Measurements from ENCODE around the gene AFP. TPM values are rescaled to one million over a fixed set of nuclear protein-coding genes. Genes with fewer than 3 reads are reported as not detected.

The AFP gene
- total RNA-seq, 2 experiments from 2014 or later, result not detected

- Mint-ChIP-seq H3K4me3 (no peak overlapping the region), H3K36me3 (no peaks in the 10 kb centered on the region), H3K27ac (no peak overlapping the region), H3K9me3 (no peaks in the 10 kb centered on the region), H3K4me1 (no peaks in the 10 kb centered on the region), H3K27me3 (no peaks in the 10 kb centered on the region)
- DNase-seq, result no peak
These were observed 14.1 kb upstream of the AFP start for GRCh38 chr4:73421708-73422457.

GRCh38 chr4:73422458-73422752, 13.6 kb upstream of the AFP start:
- H3K36me3 Mint-ChIP-seq, result no peaks in the 10 kb centered on the region

GRCh38 chr4:73423184-73423583, 12.8 kb upstream of the AFP start:
- DNase-seq, result no peak
- H3K9me3 Mint-ChIP-seq, result no peaks in the 10 kb centered on the region
- H3K4me3 Mint-ChIP-seq, result no peak overlapping the region
- no peak overlapping the region for H3K27ac Mint-ChIP-seq
- H3K4me1 Mint-ChIP-seq, result no peaks in the 10 kb centered on the region
- H3K36me3 Mint-ChIP-seq, result no peaks in the 10 kb centered on the region
- no peaks in the 10 kb centered on the region for H3K27me3 Mint-ChIP-seq

More at GRCh38 chr4:73422458-73422752, 13.6 kb upstream of the AFP start:
- Mint-ChIP-seq H3K27me3 (no peaks in the 10 kb centered on the region), H3K4me3 (no peak overlapping the region), H3K27ac (no peak overlapping the region), H3K4me1 (no peaks in the 10 kb centered on the region), H3K9me3 (no peaks in the 10 kb centered on the region)
- no peak for DNase-seq

GRCh38 chr4:73426666-73427065, 9.4 kb upstream of the AFP start:
- Mint-ChIP-seq H3K9me3 (no peaks in the 10 kb centered on the region), H3K4me3 (no peak overlapping the region), H3K27me3 (no peaks in the 10 kb centered on the region), H3K4me1 (no peaks in the 10 kb centered on the region), H3K36me3 (no peaks in the 10 kb centered on the region), H3K27ac (no peak overlapping the region)
- no peak for DNase-seq

- Mint-ChIP-seq H3K27ac (no peak overlapping the region), H3K4me3 (no peak overlapping the region), H3K4me1 (no peaks in the 10 kb centered on the region)
These were observed 6.9 kb upstream of the AFP start for GRCh38 chr4:73429118-73429517.

GRCh38 chr4:73429826-73430587, 6.0 kb upstream of the AFP start:
- Mint-ChIP-seq H3K27me3 (peaks cover 9% of the 10 kb centered on the region), H3K4me3 (no peak overlapping the region), H3K27ac (no peak overlapping the region), H3K4me1 (no peaks in the 10 kb centered on the region), H3K36me3 (no peaks in the 10 kb centered on the region), H3K9me3 (no peaks in the 10 kb centered on the region)
- no peak for DNase-seq

More at GRCh38 chr4:73429118-73429517, 6.9 kb upstream of the AFP start:
- no peaks in the 10 kb centered on the region for H3K9me3 Mint-ChIP-seq
- peaks cover 4% of the 10 kb centered on the region for H3K27me3 Mint-ChIP-seq
- H3K36me3 Mint-ChIP-seq, result no peaks in the 10 kb centered on the region
- no peak for DNase-seq

- no peak overlapping the region for H3K4me3 Mint-ChIP-seq
- no peaks in the 10 kb centered on the region for H3K36me3 Mint-ChIP-seq
- H3K9me3 Mint-ChIP-seq, result no peaks in the 10 kb centered on the region
- no peak overlapping the region for H3K27ac Mint-ChIP-seq
- H3K27me3 Mint-ChIP-seq, result peaks cover 9% of the 10 kb centered on the region
- H3K4me1 Mint-ChIP-seq, result no peaks in the 10 kb centered on the region
- DNase-seq, result no peak
These were observed 4.2 kb upstream of the AFP start for GRCh38 chr4:73431813-73432168.

- Mint-ChIP-seq H3K27me3 (peaks cover 9% of the 10 kb centered on the region), H3K36me3 (no peaks in the 10 kb centered on the region), H3K9me3 (no peaks in the 10 kb centered on the region), H3K4me1 (no peaks in the 10 kb centered on the region), H3K27ac (no peak overlapping the region), H3K4me3 (no peak overlapping the region)
- DNase-seq, result no peak
These were observed 3.6 kb upstream of the AFP start for GRCh38 chr4:73432169-73433000.

GRCh38 chr4:73433140-73433539, 2.9 kb upstream of the AFP start:
- Mint-ChIP-seq H3K36me3 (no peaks in the 10 kb centered on the region), H3K27me3 (peaks cover 12% of the 10 kb centered on the region), H3K4me3 (no peak overlapping the region), H3K4me1 (no peaks in the 10 kb centered on the region), H3K9me3 (no peaks in the 10 kb centered on the region), H3K27ac (no peak overlapping the region)
- no peak for DNase-seq

- no peak overlapping the region for H3K27ac Mint-ChIP-seq
- H3K4me1 Mint-ChIP-seq, result no peaks in the 10 kb centered on the region
- no peak for DNase-seq
- peaks cover 15% of the 10 kb centered on the region for H3K27me3 Mint-ChIP-seq
- H3K4me3 Mint-ChIP-seq, result no peak overlapping the region
- H3K36me3 Mint-ChIP-seq, result no peaks in the 10 kb centered on the region
- no peaks in the 10 kb centered on the region for H3K9me3 Mint-ChIP-seq
These were observed 1.7 kb upstream of the AFP start for GRCh38 chr4:73434311-73434710.

GRCh38 chr4:73436674-73437557, 895 bp downstream of the AFP start:
- Mint-ChIP-seq H3K9me3 (no peaks in the 10 kb centered on the region), H3K4me3 (no peak overlapping the region), H3K27ac (no peak overlapping the region), H3K4me1 (no peaks in the 10 kb centered on the region), H3K36me3 (no peaks in the 10 kb centered on the region), H3K27me3 (peaks cover 15% of the 10 kb centered on the region)
- DNase-seq, result no peak

GRCh38 chr4:73437558-73437956, 1.5 kb downstream of the AFP start:
- Mint-ChIP-seq H3K4me1 (no peaks in the 10 kb centered on the region), H3K36me3 (no peaks in the 10 kb centered on the region), H3K9me3 (no peaks in the 10 kb centered on the region)

GRCh38 chr4:73438048-73438447, 2.0 kb downstream of the AFP start:
- no peaks in the 10 kb centered on the region for H3K36me3 Mint-ChIP-seq
- no peaks in the 10 kb centered on the region for H3K9me3 Mint-ChIP-seq
- no peak for DNase-seq
- H3K27ac Mint-ChIP-seq, result no peak overlapping the region
- H3K4me1 Mint-ChIP-seq, result no peaks in the 10 kb centered on the region
- H3K4me3 Mint-ChIP-seq, result no peak overlapping the region
- peaks cover 10% of the 10 kb centered on the region for H3K27me3 Mint-ChIP-seq

More at GRCh38 chr4:73437558-73437956, 1.5 kb downstream of the AFP start:
- DNase-seq, result no peak
- no peak overlapping the region for H3K27ac Mint-ChIP-seq
- no peak overlapping the region for H3K4me3 Mint-ChIP-seq
- peaks cover 10% of the 10 kb centered on the region for H3K27me3 Mint-ChIP-seq

GRCh38 chr4:73438582-73439215, 2.7 kb downstream of the AFP start:
- no peak for DNase-seq
- Mint-ChIP-seq H3K9me3 (no peaks in the 10 kb centered on the region), H3K36me3 (no peaks in the 10 kb centered on the region), H3K27me3 (peaks cover 10% of the 10 kb centered on the region), H3K27ac (no peak overlapping the region), H3K4me3 (no peak overlapping the region), H3K4me1 (no peaks in the 10 kb centered on the region)
